GM18870 (cell line): ENCODE results near the gene CTSA.
"Not testable (repeated sequence)": the region's sequence is repeated elsewhere in the genome, so short reads cannot be mapped to it uniquely, and the experiment has no call there.

Experiments
- ATAC-seq: cut with Tn5 transposase; IDR thresholded peaks from one replicate; pipeline ENCODE4 v1.9.1; 2021; ENCODE audit warnings: moderate library complexity; ENCODE audit not compliant: unreplicated experiment

The CTSA gene

DNA sequence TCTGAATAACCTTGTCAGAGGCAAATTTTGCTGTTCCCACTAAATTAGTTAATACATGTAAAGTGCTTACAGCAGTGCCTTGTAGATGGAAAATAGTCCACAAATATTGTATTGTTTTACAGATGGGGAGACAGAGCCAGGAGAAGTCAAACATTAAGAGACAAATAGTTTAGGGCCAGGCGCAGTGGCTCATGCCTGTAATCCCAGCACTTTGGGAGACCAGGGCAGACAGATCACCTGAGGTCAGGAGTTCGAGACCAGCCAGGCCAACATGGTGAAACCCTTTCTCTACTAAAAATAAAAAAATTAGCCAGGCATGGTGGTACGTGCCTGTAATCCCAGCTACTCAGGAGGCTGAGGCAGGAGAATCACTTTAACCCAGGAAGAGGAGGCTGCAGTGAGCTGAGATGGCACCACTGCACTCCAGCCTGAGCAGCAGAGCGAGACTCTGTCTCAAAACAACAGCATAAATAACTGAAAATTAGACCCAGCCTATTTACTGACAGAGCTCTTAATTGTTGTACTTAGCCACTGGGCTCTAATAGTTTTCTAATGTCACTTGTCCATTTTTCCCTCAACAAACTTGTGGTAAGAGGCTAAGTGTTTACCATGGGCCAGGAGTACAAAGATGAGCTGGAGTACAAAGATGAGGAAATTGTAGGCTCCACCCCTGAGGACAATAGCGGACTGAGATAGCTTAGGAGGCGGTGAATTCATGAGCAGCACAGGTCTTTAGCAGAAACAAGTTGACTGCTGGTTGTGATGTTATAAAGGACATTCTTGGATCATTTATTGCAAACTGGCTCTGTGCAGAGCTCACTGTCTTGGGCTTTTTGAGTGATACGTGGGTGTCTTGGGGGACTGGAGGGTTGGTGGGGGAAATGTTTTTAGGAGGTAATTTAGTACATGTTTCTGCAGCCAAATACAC lies 27.3 kb upstream of the CTSA start:
- ATAC-seq = no peak

DNA sequence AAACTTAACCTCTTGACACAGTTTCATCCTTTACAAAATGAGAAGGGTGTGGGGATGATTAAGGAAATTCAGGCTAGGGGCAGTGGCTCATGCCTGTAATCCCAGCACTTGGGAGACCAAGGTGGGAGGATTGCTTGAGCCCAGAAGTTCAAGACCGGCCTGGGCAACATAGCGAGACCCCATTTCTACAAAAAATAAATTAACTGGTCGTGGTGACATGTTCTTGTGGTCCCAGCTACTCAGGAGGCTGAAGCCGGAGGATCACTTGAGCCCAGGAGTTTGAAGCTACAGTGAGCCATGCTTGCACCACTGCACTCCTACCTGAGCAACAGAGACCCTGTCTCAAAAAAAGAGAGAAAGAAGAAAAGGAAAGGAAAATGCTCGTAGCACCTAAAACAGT lies 24.7 kb upstream of the CTSA start:
- ATAC-seq = no peak

DNA sequence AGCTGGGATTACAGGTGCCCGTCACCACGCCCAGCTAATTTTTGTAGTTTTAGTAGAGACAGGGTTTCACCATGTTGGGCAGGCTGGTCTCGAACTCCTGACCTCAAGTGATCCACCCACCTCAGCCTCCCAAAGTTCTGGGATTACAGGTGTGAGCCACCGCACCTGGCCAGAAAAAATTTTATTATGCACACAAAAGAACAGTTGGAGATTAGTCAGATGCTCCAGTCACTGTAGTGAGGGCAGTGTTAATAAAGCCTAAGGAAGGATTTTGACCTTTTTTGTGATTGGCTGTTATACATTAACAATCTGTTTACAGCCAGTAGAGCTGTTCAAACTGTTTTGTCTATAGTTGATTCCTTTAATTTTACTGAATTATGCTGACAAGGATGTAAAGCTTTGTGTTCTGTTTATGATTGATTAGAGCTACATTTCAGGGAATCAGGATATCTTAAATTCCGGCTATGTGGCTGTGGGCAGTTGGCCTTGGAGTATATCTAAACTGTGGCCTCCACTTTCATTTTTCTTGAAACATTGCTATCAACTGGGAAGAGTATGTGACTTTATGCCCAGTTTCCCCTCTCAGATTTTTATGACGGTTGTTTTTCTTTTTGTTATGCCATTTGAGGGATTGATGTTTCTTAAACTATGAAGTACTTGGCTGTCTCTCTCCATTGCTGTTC lies 23.9 kb upstream of the CTSA start:
- no peak for ATAC-seq

DNA sequence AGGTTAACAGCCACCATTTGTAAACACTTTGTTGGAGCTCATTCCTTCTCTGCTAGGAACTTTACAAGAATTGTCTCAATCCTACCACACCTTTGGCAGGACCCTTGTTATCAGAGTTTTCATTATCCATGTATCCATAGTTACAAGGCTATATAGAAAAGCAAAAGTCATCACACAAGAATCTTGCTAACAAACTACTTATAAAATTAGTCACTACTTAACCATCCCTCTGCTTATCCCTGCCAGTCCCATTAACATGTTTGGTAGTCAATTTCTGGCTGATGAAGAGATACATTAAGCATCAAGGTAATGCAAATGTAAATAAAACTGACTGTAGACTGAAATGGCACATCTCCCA lies 23.3 kb upstream of the CTSA start:
- no peak for ATAC-seq

DNA sequence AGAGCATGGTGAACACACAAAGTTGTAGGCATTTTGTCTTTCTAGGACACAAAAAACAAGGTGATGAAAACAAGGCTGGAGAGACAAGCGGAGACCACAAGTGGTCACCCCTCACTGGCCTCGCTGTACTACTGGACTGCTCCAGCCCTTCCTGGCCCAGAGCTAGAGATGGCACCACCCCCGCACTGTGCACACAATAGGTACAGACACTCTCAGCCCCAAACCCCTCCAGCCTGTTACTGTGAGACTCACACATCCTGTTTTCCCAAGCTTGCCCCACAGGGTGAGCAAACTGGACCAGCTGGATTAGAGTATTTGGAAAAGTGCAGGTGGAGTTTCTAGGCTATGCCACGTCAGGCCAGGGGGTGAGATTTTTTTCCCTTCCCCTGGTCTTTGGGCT lies 18.5 kb upstream of the CTSA start:
- ATAC-seq = no peak

DNA sequence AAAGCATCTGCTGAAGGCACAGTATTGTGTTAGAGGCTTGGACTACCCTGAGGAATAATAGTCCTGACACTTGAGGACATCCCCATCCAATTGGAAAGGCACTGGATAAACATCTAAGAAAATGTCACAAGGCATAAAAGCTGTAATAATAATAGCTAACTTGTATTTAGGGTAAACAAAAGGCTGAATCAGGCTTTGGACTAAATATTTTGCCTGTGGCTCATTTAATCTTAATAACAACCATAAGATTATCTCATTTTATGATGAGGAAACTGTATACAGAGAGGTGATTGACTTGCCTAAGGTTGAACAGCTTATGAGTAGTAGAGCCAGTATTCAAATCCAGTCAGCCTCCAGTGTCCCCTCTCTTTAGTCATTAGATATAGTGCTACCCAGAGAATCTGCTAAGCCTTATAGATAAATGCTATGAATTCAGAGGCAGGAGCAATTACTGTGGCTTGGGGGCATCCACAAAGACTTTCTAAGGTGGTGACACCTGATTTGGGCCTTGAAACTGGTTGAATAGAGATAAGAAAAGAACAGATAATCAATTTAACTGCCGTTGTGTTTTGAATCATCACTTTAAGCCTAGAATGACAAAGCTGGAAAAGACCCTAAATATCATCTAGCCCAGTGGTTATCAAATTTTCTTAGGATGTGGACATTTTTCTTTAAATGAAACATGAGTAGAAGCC lies 17.6 kb upstream of the CTSA start:
- ATAC-seq = no peak

DNA sequence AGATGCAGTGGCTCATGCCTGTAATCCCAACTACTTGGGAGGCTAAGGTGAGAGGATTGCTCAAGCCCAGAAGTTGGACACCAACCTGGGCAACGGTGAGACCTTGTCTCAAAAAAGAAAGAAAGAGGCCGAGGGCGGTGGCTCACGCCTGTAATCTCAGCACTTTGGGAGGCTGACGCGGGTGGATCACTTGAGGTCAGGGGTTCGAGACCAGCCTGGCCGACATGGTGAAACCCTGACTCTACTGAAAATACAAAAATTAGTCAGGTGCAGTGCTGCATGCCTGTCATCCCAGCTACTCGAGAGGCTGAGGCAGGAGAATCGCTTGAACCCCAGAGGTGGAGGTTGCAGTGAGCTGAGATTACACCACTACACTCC lies 17.0 kb upstream of the CTSA start:
- ATAC-seq = not testable (repeated sequence)

DNA sequence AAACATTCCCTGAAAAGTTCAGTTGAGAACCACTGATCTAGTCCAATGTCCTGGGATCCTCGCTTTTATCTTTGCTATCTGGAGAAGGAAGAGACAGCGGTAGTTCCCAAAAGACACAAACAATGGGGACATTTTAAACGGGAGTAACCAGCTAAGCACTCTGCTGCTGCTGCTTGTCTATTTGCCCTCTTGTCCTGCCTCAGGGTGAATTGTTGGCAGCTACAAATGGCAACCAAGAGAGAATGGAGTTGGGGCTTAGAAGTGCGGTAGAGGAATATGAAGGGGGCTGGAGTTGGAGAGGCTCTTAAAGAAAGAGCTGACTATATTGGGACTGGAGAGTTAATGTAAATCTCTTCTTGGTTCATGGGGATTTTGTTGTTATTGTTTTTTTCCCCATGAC lies 16.6 kb upstream of the CTSA start:
- no peak for ATAC-seq

DNA sequence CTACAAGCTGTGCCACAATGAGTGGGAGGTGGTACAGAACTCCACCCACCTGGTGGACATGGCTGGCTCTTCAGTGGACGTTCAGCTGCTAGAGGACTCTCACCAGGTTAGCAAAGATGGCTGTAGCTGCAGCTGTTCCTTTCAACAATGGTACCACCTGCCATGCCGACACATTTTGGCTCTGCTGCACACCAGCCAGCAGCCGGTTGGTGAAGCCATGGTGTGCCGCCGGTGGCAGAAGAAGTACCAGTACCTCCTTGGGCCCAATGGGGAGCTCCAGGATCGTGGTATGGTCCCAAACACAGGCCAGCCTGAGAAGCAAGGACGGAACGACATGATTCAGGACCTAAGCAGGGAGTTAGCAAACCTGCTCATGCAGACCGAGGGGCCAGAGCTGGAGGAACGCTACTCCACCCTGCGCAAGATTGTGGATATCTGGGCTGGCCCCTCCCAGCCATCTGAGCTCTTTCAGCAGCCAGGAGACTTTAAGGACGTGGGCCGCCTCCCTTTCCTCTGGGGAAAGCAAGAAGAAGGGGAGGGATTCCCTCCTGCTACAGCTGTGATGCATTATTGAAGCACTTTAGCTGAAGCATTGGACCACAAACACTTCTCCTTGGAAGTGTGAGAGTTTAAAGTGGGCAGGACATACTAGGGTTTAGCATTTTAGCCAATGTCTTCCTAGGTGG lies 12.9 kb upstream of the CTSA start:
- no peak for ATAC-seq

DNA sequence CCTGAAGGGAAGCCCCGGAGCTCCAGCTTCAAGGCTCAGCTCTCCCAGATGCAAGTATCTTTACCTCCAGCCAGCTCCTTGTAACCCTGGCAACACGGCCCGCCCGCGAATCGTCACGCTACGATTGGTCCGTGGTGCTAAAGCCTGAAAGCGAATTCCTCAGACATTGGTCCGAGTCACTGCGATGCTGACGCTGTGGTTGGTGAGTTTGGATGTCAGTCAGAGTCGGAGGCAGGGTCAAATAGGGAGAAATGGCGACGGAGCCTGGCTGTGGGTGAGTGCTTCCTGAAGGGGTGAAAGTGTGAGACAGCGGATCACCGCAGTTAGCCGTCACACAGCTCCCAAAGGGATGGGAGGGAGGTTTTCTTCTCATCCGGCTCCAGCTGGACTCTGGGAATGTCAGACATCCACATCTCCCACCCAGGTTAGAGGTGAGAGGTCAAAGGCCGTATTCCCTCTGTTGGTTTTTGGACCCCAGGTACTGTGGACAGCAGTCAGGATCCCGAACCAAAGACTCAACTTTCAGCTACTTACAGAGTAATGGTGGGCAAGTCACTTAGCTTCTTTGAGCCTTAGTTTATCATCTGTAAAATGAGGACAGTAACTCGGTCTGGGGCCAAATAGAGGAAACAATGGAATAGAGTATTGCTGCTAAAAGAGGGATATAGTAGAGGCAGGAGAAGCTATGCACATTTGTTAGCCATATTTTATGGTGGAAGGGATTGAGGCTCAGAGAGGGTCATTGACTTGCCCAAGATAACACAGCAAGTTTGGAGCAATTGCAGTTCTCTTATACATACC lies 9.9 kb upstream of the CTSA start, which contains the start of gene ZSWIM1:
Gene ZSWIM1 (plus strand): TSS at position 240 of the 801 bp plus-strand sequence. CDS start 1,366 bp downstream, outside the sequence.
- ATAC-seq = peak; percentile 96

DNA sequence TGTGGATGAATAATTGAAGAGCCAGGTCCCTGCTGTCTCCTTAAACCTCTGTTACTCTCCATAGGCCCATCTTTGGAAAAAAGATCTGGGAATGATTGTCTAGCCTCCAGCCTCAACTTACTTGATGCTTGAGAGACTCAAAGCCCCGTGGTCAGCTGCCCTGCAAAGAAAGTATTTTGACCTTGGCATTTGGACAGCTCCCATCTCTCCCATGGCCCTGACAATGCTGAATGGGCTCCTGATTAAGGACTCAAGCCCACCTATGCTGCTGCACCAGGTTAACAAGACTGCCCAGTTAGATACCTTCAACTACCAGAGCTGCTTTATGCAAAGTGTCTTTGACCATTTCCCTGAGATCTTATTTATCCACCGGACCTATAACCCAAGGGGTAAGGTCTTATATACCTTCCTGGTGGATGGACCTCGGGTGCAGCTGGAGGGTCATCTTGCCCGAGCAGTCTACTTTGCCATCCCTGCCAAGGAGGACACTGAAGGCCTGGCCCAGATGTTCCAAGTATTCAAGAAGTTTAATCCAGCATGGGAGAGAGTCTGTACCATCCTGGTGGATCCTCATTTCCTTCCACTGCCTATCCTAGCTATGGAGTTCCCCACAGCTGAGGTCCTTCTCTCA lies 8.6 kb upstream of the CTSA start:
- no peak for ATAC-seq

DNA sequence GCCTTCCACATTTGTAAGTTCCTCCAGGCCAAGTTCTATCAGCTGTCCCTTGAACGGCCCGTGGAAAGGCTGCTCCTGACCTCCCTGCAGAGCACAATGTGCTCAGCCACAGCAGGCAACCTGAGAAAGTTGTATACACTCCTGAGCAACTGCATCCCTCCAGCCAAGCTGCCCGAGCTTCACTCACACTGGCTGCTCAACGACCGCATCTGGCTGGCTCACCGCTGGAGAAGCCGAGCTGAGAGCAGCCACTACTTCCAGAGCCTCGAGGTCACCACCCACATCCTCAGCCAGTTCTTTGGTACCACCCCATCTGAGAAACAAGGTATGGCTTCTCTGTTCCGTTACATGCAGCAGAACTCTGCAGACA lies 8.1 kb upstream of the CTSA start:
- no peak for ATAC-seq

DNA sequence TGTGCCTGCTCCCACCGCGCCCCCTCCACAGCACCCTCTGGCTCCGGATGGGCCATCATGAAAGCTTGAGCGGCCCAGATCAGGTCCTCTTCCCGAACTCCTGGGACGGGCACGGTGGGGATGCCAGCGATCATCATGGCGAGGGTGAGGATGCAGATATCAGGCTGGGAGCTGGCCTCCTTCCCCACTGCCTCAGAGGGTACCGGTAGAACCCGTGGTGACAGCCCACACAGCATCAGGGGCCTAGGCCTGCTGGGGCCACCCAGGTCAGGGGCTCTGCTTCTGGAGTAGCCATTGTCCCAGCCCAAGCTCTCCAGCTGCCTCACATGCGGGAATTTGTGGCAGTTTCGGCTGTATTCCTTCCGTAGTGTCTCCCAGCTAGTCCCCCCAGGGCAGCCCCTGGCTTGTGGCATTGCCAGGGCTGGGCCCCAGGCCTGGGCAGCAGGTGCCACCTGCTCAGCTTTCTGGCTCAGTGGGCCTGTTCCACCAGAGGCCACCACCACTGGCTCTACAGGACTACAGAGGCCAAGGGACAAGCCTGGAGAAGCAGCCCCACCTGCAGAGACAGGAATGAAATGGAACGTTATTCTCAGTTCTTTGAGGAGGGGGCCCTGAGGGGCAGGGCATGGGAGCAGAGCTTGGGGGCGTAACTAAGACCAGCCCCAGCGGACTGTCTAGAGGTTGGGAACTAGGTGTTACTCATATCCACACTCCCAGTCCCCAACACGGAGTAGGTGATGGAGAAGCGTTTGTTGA lies 4.4 kb upstream of the CTSA start:
- no peak for ATAC-seq

DNA sequence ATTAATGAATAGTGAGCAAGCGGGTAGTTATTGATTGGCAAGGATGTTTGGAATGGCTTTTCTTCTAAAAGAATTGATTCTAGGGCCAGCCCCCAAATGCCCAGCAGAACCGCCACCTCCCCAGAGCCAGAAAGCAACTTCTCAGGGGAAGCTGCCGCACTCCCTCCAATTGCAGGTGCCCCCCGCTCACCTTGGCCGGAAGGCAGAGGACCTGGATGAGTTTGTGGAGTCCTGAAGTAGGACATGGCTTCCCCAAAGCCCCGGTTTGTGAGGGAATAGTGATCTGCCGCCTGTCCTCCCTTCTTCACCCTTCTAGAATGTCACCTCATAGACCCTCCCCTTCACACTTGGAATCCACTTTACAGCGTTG lies 3.8 kb upstream of the CTSA start, which contains the start of gene SPATA25:
Gene SPATA25 (minus strand): TSS at position 277 of the 370 bp plus-strand sequence. CDS start 32 bp downstream, at position 245.
- no peak for ATAC-seq

DNA sequence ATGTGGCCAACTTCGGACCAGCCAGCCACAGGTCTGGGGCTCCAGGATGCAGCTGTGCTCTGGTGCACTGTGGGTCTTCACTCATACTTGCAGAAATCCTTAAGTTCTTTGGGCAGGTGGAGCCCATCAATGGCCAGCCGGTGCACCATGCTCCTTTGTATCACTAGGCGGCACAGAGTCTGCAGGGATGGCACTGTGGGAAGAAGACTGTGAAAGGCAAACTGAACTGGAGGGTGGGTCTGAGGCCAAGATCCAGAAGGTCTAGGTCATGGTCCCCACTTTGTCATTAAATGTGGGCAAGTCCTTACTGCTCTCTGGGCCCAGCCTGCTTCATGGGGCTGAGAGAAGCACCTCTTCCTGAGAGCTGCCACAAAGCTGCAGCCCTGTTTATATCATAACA lies 2.5 kb upstream of the CTSA start:
- ATAC-seq = no peak

DNA sequence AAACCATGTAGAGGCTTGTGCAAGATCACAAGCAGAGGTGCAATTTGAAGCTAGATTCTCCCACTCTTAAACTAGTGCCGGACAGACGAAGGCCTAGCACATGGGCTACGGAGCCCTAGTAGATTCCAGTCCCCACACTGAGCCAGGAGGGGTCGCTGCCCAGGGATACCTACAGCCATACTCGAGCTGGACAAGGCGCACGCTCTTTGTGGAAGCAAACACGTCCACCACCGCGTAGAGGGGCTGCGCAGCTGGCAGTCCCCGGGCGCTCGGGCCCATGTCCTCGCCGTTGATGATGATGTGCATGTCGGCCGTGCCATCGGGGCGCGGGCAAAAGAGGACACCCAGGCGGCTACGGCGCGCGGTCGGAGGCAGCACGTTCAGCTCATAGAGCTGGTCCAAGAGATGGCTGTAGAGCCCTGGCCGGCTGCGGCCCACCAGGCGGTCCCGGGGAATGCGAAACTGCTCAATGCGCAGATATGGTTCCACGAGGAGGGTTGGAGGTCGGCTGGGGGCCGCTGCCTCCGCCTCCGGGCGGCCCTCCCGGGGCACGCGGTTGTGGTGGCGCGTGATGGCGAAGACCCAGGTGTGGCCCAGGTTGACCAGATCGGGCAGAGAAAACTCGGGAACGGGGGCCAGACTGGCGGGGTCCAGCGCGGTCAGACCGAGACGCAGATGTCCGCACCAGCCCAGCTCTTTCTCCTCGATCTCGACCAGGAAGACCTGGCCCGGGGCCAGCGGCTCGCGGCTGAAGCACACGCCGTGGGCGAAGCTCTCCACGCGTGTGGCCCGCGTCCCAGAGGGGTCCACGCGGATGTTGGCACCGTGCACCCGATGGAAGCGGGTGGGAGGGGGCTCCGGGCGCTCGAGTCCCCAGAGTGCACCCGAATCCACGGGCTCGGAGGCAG lies 804 bp upstream of the CTSA start:
- peak; percentile 8 for ATAC-seq

DNA sequence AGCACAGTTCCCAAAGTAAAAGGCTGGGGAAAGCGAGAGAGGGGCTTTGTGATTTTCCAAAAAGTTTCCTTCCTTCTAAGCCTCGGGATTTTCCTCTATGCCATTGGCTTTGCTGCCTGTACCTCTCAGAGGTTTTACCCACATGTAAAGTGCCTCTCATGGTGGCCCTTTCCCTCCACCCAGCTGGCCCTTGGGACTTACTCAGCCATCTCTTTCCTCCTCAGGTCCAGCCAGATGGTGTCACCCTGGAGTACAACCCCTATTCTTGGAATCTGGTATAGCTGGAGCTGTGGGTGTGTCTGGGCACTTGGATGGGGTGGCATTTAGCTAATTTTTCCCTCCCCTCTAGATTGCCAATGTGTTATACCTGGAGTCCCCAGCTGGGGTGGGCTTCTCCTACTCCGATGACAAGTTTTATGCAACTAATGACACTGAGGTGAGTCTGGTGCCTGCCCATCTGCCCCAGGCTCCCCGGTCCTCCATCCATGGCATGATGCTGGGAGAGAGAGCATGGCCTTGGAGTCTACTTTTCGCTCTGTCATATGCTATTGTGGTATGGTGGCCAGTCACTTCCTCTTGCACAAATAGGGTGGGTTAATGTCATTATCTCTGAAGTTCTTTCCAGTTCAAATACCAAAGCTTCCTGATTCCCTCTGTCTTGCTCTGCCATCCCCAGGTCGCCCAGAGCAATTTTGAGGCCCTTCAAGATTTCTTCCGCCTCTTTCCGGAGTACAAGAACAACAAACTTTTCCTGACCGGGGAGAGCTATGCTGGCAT lies 1.1 kb downstream of the CTSA start:
- ATAC-seq = no peak
